Measurements from ENCODE around the gene ICE1.

DNA sequence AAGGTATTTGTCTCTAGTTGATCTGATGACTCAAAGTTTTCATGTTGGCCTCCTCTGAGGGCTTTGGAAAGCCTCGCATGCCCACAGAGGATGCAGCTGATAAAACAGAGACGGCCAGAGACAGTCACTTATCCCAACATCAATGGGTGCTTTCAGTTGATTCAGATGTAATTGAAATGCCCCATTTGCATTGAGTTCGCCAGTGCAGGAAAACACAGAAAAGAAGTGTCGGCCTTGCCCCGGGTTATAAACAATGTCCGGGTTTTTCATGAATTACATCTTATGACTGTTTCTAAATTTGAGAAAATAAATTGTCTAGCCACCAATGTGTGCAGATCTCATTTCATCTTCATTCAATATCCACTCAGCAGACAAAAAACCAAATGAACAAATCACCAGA, 42.2 kb upstream of the ICE1 start:
- TF ChIP-seq POLR2A (IDR thresholded peaks at IDR 0.05; ENCODE audit: low read length) = no peak
- no peak for TF ChIP-seq GATA1 (IDR thresholded peaks at IDR 0.05; ENCODE audit: low read depth, low read length)
